ENCODE data around the gene KCNJ15.

DNA sequence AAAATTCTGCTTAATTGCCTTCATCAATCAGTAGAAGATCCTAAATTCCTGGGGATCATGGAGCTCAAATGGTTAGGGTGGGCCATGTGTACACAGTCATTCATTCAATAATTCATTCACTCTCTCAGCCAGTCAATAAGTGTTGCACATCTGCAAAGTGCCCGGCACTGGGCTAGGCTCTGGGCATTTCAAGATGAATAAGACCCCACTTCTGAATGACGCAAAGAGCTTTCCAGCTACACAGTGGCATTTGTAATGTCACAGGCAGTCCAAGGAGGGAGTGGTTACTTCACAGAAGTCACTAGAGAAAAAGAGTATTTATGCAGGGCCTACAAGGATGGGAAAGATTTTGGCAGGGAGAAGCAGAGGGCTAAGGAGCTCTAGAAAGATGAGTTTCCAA is 93.2 kb downstream of the KCNJ15 start:
- TF ChIP-seq EZH2 (IDR thresholded peaks at IDR 0.05; ENCODE audit: insufficient read depth, poor library complexity, severe bottlenecking), result no peak
- no peak for TF ChIP-seq EZH2phosphoT487 (IDR thresholded peaks at IDR 0.05; ENCODE audit: insufficient read depth, low read depth)
